Testis (tissue), 2 donors: Measurements from ENCODE around the gene GRM4.

ENCODE experiments used
- CTCF ChIP-seq, 3 experiments: fragments of 450-650 bp in 2 of 3; fragments of 200-600 bp in 1 of 3; sonication (generic) in 1 of 3; IDR thresholded peaks; one replicate each; pipeline ENCODE4 v1.5.1; 2016 to 2019; ENCODE audit warnings: antibody characterized with exemption in 3 of 3, mild to moderate bottlenecking in 2 of 3, moderate library complexity in 1 of 3
- POLR2A ChIP-seq: fragments of 450-650 bp; IDR thresholded peaks from one replicate; pipeline ENCODE4 v1.6.1; 2017; ENCODE audit warnings: antibody characterized with exemption, mild to moderate bottlenecking, moderate library complexity

GRCh38 chr6:34104628-34105027 is 41.3 kb downstream of the GRM4 start:
- TF ChIP-seq CTCF (IDR thresholded peaks at IDR 0.05) (no peak), POLR2A (no peak)
